AG10803 (cell line): Measurements from ENCODE around the gene DLL1.
"Not testable (repeated sequence)": the region's sequence is repeated elsewhere in the genome, so short reads cannot be mapped to it uniquely, and the experiment has no call there.

Experiments used
- DNase-seq: peaks from one replicate; pipeline ENCODE4 v3.0.0; 2010; ENCODE audit warnings: low read depth
- H3K4me3 ChIP-seq: 2 replicates; pipeline ENCODE4 v1.5.1; 2011; ENCODE audit warnings: mild to moderate bottlenecking, low read length, control low read depth
- TF ChIP-seq, protein P1 (sequence below): conservative IDR thresholded peaks from 2 replicates; pipeline ENCODE4 v1.5.1; 2011; ENCODE audit warnings: mild to moderate bottlenecking, low read length, control low read depth, inconsistent platforms

The DLL1 gene

DNA sequence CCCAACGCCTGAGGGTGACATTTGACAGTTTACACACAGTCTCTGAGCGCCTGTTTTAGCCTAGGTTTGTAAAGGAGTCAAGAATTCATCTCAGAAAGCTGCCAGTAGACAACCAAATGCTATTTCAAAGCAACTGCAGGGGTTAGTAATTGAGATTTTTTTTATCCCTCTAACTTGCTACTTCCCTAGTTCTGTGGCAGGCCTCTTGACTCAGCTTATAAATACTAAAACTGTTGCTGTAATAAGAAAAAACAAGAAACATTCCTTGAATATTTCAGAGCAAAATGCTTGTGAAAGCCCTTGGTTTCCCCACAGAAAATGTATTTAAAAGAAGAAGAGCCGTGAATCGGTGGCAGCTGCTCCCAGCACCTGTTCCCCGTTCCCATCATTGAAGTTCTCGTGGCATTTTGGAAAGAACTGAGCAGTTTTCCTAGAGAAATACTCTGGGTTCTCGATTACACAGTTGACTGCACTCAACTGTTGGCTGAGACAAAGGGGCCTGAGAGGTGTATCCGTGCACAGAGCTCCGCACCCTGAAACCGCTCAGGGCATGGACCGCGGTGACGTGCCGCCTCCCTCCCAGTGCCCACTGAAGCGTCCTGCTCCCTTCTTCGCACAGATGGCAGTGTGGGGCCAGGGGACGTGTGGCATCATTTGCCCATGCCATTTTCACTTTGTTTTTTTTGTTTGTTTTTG lies 20.9 kb downstream of the DLL1 start:
- H3K4me3 ChIP-seq: no peak overlapping the region
- TF ChIP-seq, protein P1, sequence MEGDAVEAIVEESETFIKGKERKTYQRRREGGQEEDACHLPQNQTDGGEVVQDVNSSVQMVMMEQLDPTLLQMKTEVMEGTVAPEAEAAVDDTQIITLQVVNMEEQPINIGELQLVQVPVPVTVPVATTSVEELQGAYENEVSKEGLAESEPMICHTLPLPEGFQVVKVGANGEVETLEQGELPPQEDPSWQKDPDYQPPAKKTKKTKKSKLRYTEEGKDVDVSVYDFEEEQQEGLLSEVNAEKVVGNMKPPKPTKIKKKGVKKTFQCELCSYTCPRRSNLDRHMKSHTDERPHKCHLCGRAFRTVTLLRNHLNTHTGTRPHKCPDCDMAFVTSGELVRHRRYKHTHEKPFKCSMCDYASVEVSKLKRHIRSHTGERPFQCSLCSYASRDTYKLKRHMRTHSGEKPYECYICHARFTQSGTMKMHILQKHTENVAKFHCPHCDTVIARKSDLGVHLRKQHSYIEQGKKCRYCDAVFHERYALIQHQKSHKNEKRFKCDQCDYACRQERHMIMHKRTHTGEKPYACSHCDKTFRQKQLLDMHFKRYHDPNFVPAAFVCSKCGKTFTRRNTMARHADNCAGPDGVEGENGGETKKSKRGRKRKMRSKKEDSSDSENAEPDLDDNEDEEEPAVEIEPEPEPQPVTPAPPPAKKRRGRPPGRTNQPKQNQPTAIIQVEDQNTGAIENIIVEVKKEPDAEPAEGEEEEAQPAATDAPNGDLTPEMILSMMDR: no peak
- DNase-seq: peak; percentile 42

DNA sequence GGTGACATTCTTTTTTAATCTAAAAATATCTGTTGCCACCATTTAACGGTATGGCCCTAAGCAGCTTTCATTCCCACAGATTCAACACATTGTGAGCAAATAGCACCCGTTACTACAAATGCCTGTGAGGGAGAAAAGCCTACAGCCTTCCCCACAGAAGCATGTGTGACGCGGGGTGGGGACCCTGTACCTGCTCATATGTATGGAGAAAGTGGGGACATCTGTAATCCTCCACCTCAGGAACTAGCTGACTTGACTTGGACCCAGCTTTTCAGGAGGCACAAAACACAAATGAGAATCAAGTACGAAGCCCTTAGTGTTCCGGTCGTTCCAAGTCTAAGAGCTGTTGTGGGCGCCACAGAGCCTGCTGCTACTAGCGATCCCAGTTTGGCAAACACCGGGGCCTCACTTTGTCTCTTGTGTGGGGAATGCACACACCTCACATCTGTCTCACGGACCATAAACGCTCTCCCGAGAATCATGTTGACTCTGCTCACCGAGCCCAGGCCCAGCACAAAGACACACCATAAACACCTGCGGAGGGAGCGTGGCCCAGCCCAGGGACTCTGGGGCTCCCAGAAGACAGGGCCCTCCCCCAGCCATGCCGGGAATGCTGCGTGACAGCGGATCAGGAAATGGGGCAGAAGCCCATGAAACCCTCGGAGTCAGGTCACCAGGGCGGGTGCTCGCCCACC lies 21.6 kb downstream of the DLL1 start:
- no peak for DNase-seq
- H3K4me3 ChIP-seq: no peak overlapping the region
- TF ChIP-seq, protein P1: no peak

DNA sequence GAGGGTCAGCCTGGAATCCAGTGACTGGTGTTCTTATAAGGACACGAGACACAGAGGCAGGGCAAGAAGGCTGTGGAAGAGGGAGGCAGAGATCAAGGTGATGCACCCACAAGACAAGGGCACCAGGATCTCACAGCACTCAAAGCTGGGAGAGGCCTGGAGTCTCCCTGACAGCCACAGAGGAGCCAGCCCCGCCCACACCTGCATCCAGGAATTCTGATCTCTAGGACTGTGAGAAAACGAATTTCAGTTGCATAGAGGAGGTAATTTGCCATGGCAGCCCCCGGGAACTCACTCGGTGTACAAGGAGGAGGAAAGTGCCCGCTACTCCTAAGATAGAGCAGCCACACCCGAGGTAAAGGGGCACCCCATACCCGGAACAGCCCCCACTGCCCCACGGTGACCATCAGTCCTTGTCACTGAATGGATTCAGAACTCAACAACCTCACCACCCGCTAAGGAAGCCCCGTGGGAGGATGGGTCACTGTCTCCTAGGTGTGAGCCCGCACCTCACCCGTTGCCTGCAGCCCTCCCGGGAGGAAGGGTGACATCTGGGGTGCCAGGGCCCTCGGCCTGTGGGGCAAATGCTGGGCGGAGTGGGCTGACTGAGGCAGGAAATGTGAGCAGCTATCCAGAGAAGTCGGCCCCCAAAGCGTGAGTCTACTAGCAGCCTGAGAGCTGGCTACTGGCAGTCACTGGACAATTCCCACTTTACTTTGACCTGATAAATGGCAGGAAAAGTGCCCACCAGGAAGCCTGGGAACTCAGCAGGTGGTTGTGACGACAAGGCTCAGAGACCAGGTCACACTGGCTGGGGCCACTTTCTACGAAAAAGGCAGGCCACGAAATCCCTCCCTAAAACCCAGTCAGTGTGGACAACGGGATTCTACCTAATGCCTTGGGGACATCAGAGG lies 22.4 kb downstream of the DLL1 start:
- no peak overlapping the region for H3K4me3 ChIP-seq
- DNase-seq: no peak
- TF ChIP-seq, protein P1: no peak

DNA sequence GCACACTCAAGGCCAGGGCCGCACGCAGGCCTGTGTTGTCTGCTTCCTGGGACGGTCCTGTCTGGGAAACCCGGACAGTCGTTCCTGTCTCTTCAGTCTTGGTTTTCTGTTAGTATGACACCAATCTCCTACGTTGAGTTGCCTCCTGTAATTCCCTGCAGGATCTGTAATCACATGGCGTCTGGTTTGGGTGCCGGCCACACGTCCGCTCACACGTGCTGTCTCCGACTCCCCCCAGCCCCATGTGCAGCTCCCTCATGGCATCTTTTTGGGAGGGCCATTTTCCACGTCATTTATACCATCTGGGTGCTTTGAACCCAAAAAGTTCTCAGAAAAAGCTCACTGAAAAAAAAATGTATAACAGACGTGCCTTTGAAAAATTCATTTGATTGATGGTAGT lies 23.2 kb downstream of the DLL1 start:
- no peak for DNase-seq
- TF ChIP-seq, protein P1: no peak
- H3K4me3 ChIP-seq: no peak overlapping the region

DNA sequence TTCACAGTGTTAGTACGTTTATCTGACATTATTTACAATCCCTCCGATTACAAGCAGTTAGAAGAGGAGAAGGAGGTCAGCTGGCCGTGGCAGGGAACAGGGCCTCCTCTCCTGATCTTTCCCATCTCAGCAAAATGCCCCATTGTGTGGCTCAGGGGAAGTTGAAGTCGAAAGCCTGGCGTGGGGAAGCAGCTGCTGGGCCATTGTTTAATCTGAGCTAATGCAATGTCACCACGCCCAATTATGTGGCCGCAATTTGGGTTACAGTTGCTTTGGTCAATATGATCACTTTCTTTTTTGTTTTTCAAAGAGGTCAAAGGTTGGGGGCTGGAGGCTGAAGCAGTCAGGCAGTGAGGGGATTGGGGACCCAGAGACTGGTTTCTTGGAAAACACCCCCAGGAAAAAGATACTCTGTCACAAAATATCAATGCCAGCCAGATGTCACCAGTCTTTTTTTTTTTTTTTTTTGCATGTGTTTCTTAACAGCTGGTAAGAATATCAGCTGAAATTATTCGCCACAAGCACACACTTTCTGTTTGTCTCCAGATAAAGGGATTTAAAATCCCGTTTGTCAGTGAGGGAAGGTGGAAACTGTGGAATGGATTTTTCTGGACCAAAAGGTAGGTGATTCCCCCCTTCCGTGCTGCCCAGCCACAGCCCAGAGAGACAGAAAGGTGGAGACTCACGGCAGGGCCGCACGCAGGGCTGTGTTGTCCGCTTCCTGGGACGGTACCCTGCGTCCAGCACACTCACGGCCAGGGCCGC lies 24.6 kb downstream of the DLL1 start:
- DNase-seq: no peak
- H3K4me3 ChIP-seq: no peak overlapping the region

DNA sequence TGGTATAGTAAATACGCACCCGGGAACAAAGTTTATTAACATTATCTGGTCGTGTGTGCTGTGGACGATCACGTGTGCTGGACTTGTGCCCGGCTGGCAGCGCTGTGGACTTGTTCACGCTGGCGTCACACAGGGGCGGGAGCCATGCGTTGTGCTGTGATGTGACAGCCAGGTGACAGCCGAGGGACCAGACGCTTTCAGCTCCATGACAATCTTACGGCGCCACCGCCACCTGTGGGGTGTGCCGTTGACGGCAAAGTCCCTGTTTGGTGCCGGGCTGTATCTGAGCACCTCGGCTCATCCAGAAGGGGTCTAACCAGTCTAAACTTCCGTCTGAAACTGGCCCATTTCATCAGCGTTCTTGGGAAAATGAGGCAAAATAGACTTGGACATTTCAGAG lies 25.2 kb downstream of the DLL1 start:
- DNase-seq: no peak
- H3K4me3 ChIP-seq: no peak overlapping the region
- TF ChIP-seq, protein P1: no peak

More for the DNA sequence above, 24.6 kb downstream of the DLL1 start:
- TF ChIP-seq, protein P1: no peak

DNA sequence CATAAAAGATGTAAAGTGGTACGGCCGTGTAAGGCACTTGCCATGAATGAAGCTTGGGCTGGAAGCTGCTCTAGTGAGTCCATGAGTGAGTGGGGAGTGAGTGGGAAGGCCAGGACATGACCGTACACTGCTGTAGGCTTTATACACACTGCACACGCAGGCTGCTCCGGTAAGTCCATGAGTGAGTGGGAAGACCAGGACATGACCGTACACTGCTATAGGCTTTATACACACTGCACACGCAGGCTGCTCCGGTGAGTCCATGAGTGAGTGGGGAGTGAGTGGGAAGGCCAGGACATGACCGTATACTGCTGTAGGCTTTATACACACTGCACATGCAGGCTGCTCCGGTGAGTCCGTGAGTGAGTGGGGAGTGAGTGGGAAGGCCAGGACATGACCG lies 26.2 kb downstream of the DLL1 start:
- not testable (repeated sequence) for DNase-seq, H3K4me3 ChIP-seq
